HEK293T (cell line): ENCODE results near the gene FAAP20.
A peak's percentile ranks its signal among the peaks of the same experiment; 100 is the strongest.

Source experiments
- CTCF ChIA-PET: fragments of 350-600 bp; formaldehyde crosslinking; extraction: SDS; loops from one replicate; lab custom pipeline; 2021; ENCODE audit warnings: antibody characterized with exemption, inconsistent platforms; lab: Yijun Ruan, JAX
- POLR2A ChIA-PET: fragments of 350-600 bp; formaldehyde crosslinking; extraction: SDS; loops from one replicate; lab custom pipeline; 2020; ENCODE audit warnings: antibody characterized with exemption, inconsistent platforms; lab: Yijun Ruan, JAX
- DNase-seq: peaks from one replicate; pipeline ENCODE4 v3.0.0; 2012; ENCODE audit warnings: mixed read lengths; ENCODE audit errors: extremely low spot score
- ARNT ChIP-seq: fragments of 450-650 bp; IDR thresholded peaks from 2 replicates; pipeline ENCODE4 v1.6.1; 2017; ENCODE audit warnings: mild to moderate bottlenecking
- BHLHE40 ChIP-seq: fragments of 450-650 bp; IDR thresholded peaks from 2 replicates; pipeline ENCODE4 v1.6.1; 2016; ENCODE audit warnings: mild to moderate bottlenecking, moderate library complexity, borderline replicate concordance
- CTBP1 ChIP-seq: fragments of 450-650 bp; IDR thresholded peaks from 2 replicates; pipeline ENCODE4 v1.6.1; 2016; ENCODE audit warnings: borderline replicate concordance
- ELF4 ChIP-seq: fragments of 450-650 bp; IDR thresholded peaks from 2 replicates; pipeline ENCODE4 v1.6.1; 2017; ENCODE audit warnings: antibody characterized with exemption
- FOXA1 ChIP-seq: fragments of 450-650 bp; IDR thresholded peaks from 2 replicates; pipeline ENCODE4 v1.6.1; 2016; ENCODE audit warnings: mild to moderate bottlenecking
- FOXK2 ChIP-seq: fragments of 450-650 bp; IDR thresholded peaks from 2 replicates; pipeline ENCODE4 v1.6.1; 2016; ENCODE audit warnings: mild to moderate bottlenecking
- FOXM1 ChIP-seq: fragments of 450-650 bp; IDR thresholded peaks from 2 replicates; pipeline ENCODE4 v1.6.1; 2017; ENCODE audit warnings: mild to moderate bottlenecking, borderline replicate concordance
- HDGF ChIP-seq: fragments of 450-650 bp; IDR thresholded peaks from 2 replicates; pipeline ENCODE4 v1.6.1; 2017; ENCODE audit warnings: antibody characterized with exemption, borderline replicate concordance
- L3MBTL2 ChIP-seq: fragments of 450-650 bp; conservative IDR thresholded peaks from 2 replicates; pipeline ENCODE4 v1.6.1; 2016; ENCODE audit warnings: mild to moderate bottlenecking
- LEF1 ChIP-seq: fragments of 450-650 bp; IDR thresholded peaks from 2 replicates; pipeline ENCODE4 v1.6.1; 2017; ENCODE audit warnings: mild to moderate bottlenecking, borderline replicate concordance
- NFRKB ChIP-seq: fragments of 450-650 bp; IDR thresholded peaks from 2 replicates; pipeline ENCODE4 v1.6.1; 2016; ENCODE audit warnings: mild to moderate bottlenecking, moderate library complexity
- SP1 ChIP-seq: fragments of 450-650 bp; IDR thresholded peaks from 2 replicates; pipeline ENCODE4 v1.6.1; 2017
- SUZ12 ChIP-seq: fragments of 450-650 bp; IDR thresholded peaks from 2 replicates; pipeline ENCODE4 v1.6.1; 2016; ENCODE audit warnings: mild to moderate bottlenecking
- TARDBP ChIP-seq: fragments of 450-650 bp; IDR thresholded peaks from 2 replicates; pipeline ENCODE4 v1.6.1; 2016
- ZNF384 ChIP-seq: fragments of 450-650 bp; IDR thresholded peaks from 2 replicates; pipeline ENCODE4 v1.6.1; 2016
- TF ChIP-seq, protein P1 (sequence below): fragments of 450-650 bp; IDR thresholded peaks from 2 replicates; pipeline ENCODE4 v1.6.1; 2016

FAAP20 gene

DNA sequence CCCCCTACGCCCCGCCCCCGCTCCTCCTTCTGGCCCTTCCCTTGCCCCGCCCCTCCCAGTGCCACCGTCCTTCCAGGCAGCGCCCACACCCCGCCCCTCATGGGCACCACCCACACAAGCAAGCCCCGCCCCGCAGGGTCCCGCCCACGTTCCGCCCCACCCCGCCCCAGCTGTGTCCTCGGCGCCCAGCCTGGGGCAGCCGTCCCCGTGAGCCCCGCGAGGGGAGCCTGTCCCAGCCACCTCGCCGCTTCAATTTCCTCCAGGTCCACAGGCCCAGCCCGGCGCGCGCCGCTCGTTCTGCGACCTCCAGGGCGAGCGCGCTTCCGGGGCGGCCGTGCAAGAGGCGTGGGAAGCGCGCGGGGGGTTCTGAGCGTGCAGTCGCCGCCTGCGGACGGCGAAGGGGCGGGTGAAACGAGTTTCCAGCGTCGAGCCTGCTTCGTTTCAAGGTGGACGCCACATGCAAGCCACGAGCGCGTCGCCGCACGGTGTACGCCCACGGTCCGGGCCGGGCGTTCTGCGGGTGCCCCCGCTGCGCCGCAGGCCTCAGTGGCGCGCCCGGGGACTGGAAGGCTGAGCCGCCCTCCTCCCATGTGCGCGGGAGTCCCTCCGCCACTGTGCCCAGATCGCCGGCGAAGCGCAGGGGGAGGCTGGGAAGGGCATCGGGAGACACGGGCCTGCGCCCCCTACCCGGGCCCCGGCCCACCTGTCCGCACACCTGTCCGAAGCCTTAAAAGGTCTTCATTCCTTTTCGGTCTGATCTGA, 10.8 kb upstream of the FAAP20 start:
- POLR2A ChIA-PET = interaction anchor here (0.7 to 1.7 kb wide), 3 partner anchors 22 to 174 kb away, joined by 3 to 6 read pairs (median 4); no protein-coding TSS in a partner anchor
- TF ChIP-seq L3MBTL2 = peak; percentile 64
- TF ChIP-seq FOXA1 = no peak
- CTCF ChIA-PET = interaction anchor here (0.6 to 1.8 kb wide), 3 partner anchors 11 to 176 kb away, joined by 3 to 7 read pairs (median 4); partner anchors contain the start of gene FAAP20
- peak; percentile 98 for DNase-seq

GRCh38 chr1:2204415-2205190, 10.0 kb upstream of the FAAP20 start:
- DNase-seq = no peak
- ChIA-PET CTCF (interaction anchor here (1.3 to 1.8 kb wide), 2 partner anchors 10 to 177 kb away, joined by 4 to 7 read pairs; partner anchors contain the start of gene FAAP20), POLR2A (interaction anchor here (0.7 to 1.7 kb wide), 4 partner anchors 8 to 175 kb away, joined by 3 to 6 read pairs (median 4); no protein-coding TSS in a partner anchor)
- TF ChIP-seq TARDBP = no peak
- TF ChIP-seq LEF1 = no peak
- TF ChIP-seq HDGF = no peak
- no peak for TF ChIP-seq ARNT
- TF ChIP-seq BHLHE40 = no peak
- TF ChIP-seq, protein P1, sequence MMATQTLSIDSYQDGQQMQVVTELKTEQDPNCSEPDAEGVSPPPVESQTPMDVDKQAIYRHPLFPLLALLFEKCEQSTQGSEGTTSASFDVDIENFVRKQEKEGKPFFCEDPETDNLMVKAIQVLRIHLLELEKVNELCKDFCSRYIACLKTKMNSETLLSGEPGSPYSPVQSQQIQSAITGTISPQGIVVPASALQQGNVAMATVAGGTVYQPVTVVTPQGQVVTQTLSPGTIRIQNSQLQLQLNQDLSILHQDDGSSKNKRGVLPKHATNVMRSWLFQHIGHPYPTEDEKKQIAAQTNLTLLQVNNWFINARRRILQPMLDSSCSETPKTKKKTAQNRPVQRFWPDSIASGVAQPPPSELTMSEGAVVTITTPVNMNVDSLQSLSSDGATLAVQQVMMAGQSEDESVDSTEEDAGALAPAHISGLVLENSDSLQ = no peak
- no peak for TF ChIP-seq CTBP1
- TF ChIP-seq ZNF384 = no peak
- TF ChIP-seq ELF4 = no peak
- TF ChIP-seq FOXA1 = no peak
- no peak for TF ChIP-seq FOXK2
- TF ChIP-seq NFRKB = no peak
- no peak for TF ChIP-seq L3MBTL2
- TF ChIP-seq SP1 = no peak
- no peak for TF ChIP-seq FOXM1
- no peak for TF ChIP-seq SUZ12

GRCh38 chr1:2203671-2204414, 9.3 kb upstream of the FAAP20 start:
- ChIA-PET CTCF (interaction anchor here (1.3 to 1.8 kb wide), 2 partner anchors 9 to 178 kb away, joined by 4 to 7 read pairs; partner anchors contain the start of gene FAAP20), POLR2A (interaction anchor here (0.7 to 1.8 kb wide), 5 partner anchors 9 to 209 kb away, joined by 3 to 10 read pairs (median 4); partner anchors contain the start of gene PEX10)
- DNase-seq = no peak
- TF ChIP-seq FOXK2 (no peak), ZNF384 (no peak), HDGF (no peak), NFRKB (no peak)

DNA sequence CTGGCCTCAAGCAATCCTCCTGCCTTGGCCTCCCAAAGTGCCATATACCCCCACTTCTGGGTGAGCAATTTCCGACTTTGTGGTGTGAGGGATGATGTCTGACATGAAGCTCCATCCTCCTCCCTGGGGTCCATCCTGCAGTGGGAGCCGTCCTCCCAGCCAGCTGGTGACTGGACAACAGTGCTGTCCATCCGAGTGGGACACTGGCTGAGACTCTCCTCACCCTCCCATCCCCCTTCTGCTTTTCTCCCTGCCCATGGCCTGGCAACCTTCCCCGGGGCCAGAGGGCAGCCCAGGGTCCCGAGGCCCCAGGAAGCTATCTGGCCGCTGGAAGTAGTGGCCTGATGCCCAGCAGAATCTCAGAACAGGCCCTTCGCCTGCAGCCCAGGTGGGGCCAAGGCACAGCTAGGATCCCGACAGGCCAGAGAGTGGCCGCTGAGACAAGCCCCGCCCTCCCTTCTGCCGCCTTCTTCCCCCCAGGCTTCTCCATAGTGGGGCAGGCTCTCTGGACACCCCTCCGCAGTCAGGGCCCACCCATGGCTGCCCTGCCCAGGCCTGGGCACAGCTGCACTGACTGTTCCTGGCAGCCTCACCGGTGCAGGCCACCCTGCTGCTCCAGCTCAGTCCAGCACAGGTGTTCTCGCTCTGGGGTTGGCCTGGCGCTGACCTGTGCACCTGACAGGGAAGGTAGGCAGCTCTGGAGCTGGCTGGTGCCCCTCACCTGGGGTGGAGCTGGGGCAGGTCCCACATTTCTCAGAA, 8.4 kb upstream of the FAAP20 start:
- CTCF ChIA-PET = interaction anchor here (1.0 to 1.8 kb wide), 2 partner anchors 8 to 179 kb away, joined by 3 to 7 read pairs; partner anchors contain the start of gene FAAP20
- POLR2A ChIA-PET = interaction anchor here (0.6 to 1.8 kb wide), 7 partner anchors 10 to 210 kb away, joined by 3 to 10 read pairs (median 3); partner anchors contain the start of gene PEX10
- DNase-seq = no peak
- TF ChIP-seq NFRKB (no peak), TARDBP (no peak), FOXM1 (no peak), BHLHE40 (no peak), LEF1 (no peak), SUZ12 (no peak), ZNF384 (no peak), FOXA1 (no peak)
- TF ChIP-seq, protein P1 = no peak

DNA sequence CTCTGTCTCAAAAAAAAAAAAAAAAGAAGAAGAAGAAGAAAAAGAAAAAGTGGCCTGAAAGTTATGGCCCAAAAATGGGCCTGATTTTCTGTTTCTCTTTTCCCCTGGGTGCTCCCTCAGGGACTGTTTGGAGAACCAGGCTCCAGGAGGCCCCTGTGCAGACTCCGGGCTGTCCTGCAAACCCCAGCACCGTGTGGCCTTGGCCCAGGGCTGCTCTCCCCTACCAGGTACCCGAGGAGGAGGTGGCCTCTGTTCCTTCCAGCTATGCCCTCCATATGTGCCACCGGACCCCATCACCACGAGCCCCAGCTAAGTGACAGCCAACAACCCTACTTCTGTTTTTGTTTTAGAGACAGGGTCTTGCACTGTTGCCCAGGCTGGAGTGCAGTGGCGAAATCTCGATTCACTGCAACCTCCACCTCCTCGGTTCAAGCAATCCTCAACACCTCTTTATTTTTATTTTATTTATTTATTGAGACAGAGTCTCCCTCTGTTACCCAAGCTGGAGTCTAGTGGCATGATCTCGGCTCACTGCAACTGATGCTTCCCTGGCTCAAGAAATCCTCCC, 7.5 kb upstream of the FAAP20 start:
- CTCF ChIA-PET = interaction anchor here (1.0 kb wide), 1 partner anchor 180 kb away, joined by 3 read pairs; no protein-coding TSS in a partner anchor
- POLR2A ChIA-PET = interaction anchor here (0.6 to 1.8 kb wide), 5 partner anchors 16 to 178 kb away, joined by 3 to 10 read pairs (median 3); no protein-coding TSS in a partner anchor
- no peak for DNase-seq
- TF ChIP-seq, protein P1 = no peak
- TF ChIP-seq HDGF (no peak), TARDBP (no peak), NFRKB (no peak), ZNF384 (no peak), ARNT (no peak), ELF4 (no peak), SP1 (no peak), FOXK2 (no peak), CTBP1 (no peak)
